Hepatocyte (in vitro differentiated cells): ENCODE data around the gene LIN7C. TPM values are rescaled to one million over a fixed set of nuclear protein-coding genes. Genes with fewer than 3 reads are reported as not detected.

Experiments
- DNase-seq: peaks from one replicate; pipeline ENCODE4 v3.0.0-alpha.2; 2016; ENCODE audit warnings: low spot score
- H2AFZ ChIP-seq: fragments of 200-600 bp; sonication (generic); 2 replicates; pipeline ENCODE4 v1.6.0; 2016; ENCODE audit warnings: antibody characterized with exemption, mild to moderate bottlenecking
- H3K27ac ChIP-seq: fragments of 200-600 bp; sonication (generic); 2 replicates; pipeline ENCODE4 v1.5.1; 2016; ENCODE audit warnings: mild to moderate bottlenecking
- H3K27me3 ChIP-seq: fragments of 200-600 bp; sonication (generic); 2 replicates; pipeline ENCODE4 v1.6.1; 2016
- H3K36me3 ChIP-seq: fragments of 200-600 bp; sonication (generic); replicated peaks from 2 replicates; pipeline ENCODE4 v1.5.1; 2016; ENCODE audit warnings: low read depth; ENCODE audit not compliant: insufficient read depth
- H3K4me1 ChIP-seq: fragments of 200-600 bp; sonication (generic); 2 replicates; pipeline ENCODE4 v1.5.1; 2016; ENCODE audit warnings: mild to moderate bottlenecking, moderate library complexity; ENCODE audit not compliant: insufficient read depth
- H3K4me2 ChIP-seq: fragments of 200-600 bp; sonication (generic); 2 replicates; pipeline ENCODE4 v1.6.0; 2016
- H3K4me3 ChIP-seq: fragments of 200-600 bp; sonication (generic); 2 replicates; pipeline ENCODE4 v1.5.1; 2016; ENCODE audit warnings: mild to moderate bottlenecking
- H3K79me2 ChIP-seq: fragments of 200-600 bp; sonication (generic); 2 replicates; pipeline ENCODE4 v1.6.0; 2017; ENCODE audit warnings: mild to moderate bottlenecking
- H3K9me2 ChIP-seq: fragments of 200-600 bp; sonication (generic); replicated peaks from 2 replicates; pipeline ENCODE4 v1.6.0; 2017; ENCODE audit warnings: mild to moderate bottlenecking; ENCODE audit not compliant: insufficient read depth
- H3K9me3 ChIP-seq: fragments of 200-600 bp; sonication (generic); 2 replicates; pipeline ENCODE4 v1.5.1; 2016; ENCODE audit warnings: low read depth, mild to moderate bottlenecking
- H4K20me1 ChIP-seq: fragments of 200-600 bp; sonication (generic); 2 replicates; pipeline ENCODE4 v1.6.0; 2016; ENCODE audit warnings: mild to moderate bottlenecking; ENCODE audit not compliant: insufficient read depth, poor library complexity, severe bottlenecking
- EZH2 ChIP-seq: fragments of 200-600 bp; sonication (generic); IDR thresholded peaks from 2 replicates; pipeline ENCODE4 v1.6.1; 2016; ENCODE audit warnings: antibody characterized with exemption, mild to moderate bottlenecking, borderline replicate concordance
- EZH2phosphoT487 ChIP-seq: fragments of 200-600 bp; sonication (generic); IDR thresholded peaks from one replicate; pipeline ENCODE4 v1.6.1; 2018; ENCODE audit warnings: antibody characterized with exemption, mild to moderate bottlenecking, low read depth, moderate library complexity; ENCODE audit not compliant: unreplicated experiment, severe bottlenecking
- WGBS: methylation state at CpG from one replicate; pipeline ENCODE4 v1.1.6; 2016; ENCODE audit warnings: low lambda C conversion rate; ENCODE audit errors: missing lambda C conversion rate; 5-methylcytosine and 5-hydroxymethylcytosine counted together
- polyA plus RNA-seq: library from polyadenylated mRNA; unstranded; fragments of >200 nt; fragmentation: Nextera tagmentation; extraction: Ambion mirVana; gene quantifications from 2 replicates; pipeline ENCODE4 v1.2.1, GENCODE V29; 2016
- total RNA-seq: library from RNA; depleted of rRNA; stranded (reverse); fragments of >200 nt; gene quantifications from 2 replicates; pipeline ENCODE4 v1.2.3, GENCODE V29; 2014
- TF ChIP-seq, protein P1 (sequence below): fragments of 200-600 bp; sonication (generic); IDR thresholded peaks from 2 replicates; pipeline ENCODE4 v1.5.1; 2016; ENCODE audit warnings: antibody characterized with exemption, mild to moderate bottlenecking; ENCODE audit not compliant: poor library complexity

The LIN7C gene
- total and polyA plus RNA-seq, 2 experiments from 2014 or later: 22.4 to 55.5 TPM

DNA sequence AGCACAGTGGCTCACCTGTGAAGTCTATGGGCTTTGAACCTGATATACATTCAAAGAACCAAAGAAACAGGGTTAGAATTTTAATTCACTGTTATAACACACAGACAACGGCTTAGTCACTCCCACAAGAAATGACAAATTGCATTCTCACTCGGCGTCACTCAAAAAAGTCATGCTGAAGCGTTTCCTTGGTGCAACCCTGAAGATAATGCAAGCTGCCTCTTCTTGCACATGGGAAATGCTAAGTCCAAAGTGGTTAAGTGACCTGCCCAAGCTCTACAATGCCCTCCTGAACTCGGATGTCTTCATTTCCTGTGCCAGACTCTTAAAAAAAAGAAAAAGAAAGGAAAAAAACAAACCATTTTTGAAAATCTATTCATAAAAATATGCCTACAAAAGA, 44.0 kb downstream of the LIN7C start:
- 93% methylated on average over 5 of the region's 5 CpGs for WGBS
- peak overlapping the region; percentile 86 for H3K27ac ChIP-seq
- peaks cover 10% of the 10 kb centered on the region for H4K20me1 ChIP-seq
- no peaks in the 10 kb centered on the region for H3K9me3 ChIP-seq
- peaks cover 97% of the 10 kb centered on the region for H3K79me2 ChIP-seq
- TF ChIP-seq, protein P1, sequence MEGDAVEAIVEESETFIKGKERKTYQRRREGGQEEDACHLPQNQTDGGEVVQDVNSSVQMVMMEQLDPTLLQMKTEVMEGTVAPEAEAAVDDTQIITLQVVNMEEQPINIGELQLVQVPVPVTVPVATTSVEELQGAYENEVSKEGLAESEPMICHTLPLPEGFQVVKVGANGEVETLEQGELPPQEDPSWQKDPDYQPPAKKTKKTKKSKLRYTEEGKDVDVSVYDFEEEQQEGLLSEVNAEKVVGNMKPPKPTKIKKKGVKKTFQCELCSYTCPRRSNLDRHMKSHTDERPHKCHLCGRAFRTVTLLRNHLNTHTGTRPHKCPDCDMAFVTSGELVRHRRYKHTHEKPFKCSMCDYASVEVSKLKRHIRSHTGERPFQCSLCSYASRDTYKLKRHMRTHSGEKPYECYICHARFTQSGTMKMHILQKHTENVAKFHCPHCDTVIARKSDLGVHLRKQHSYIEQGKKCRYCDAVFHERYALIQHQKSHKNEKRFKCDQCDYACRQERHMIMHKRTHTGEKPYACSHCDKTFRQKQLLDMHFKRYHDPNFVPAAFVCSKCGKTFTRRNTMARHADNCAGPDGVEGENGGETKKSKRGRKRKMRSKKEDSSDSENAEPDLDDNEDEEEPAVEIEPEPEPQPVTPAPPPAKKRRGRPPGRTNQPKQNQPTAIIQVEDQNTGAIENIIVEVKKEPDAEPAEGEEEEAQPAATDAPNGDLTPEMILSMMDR: no peak
- no peaks in the 10 kb centered on the region for H3K36me3 ChIP-seq
- H3K9me2 ChIP-seq: no peaks in the 10 kb centered on the region
- H3K4me3 ChIP-seq: no peak overlapping the region
- no peak overlapping the region for H2AFZ ChIP-seq
- no peak for DNase-seq
- H3K4me2 ChIP-seq: no peak overlapping the region
- H3K4me1 ChIP-seq: peaks cover 28% of the 10 kb centered on the region
- H3K27me3 ChIP-seq: no peaks in the 10 kb centered on the region

DNA sequence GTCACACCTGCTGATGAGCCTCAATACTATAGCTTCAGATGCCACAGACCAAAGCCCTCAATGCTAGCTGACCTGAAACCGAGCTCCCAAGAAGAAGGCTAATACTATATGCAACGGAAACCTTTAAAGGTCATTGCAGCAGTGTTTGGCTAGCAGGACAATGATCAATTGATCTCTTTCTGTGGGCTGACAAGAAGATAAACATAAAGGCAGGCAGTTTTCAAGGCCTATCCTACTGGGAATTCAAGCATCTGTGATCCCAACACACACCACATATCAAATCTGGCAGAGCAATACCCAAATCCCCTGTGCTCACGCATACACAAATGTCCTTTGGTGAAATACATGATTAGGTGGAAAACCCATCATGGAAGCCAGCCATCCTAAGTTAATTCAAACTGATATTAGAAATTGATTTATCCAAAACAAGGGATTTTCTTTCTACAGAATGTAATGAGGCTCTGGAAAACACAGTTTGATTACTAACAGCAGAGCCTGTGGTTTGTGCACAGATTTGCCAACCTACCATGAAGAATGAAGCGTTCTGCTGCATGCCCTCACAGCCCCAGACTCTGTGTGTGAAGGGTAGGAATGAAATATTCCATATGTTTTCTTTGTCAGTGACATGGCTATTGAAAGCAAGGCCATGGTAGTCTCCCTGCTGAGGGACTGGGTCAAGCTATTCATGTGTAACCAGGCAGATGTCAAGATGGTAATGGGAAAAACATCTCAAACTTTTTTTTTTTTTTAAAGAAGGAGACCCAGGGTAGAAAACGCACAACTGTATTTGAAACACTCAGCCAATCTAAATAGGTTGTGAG, 46.2 kb downstream of the LIN7C start:
- Histone ChIP-seq H3K27ac (no peak overlapping the region), H2AFZ (no peak overlapping the region), H3K36me3 (no peaks in the 10 kb centered on the region), H3K4me2 (no peak overlapping the region), H3K79me2 (peaks cover 94% of the 10 kb centered on the region), H3K9me3 (no peaks in the 10 kb centered on the region), H3K4me1 (peaks cover 40% of the 10 kb centered on the region), H4K20me1 (peaks cover 13% of the 10 kb centered on the region), H3K9me2 (no peaks in the 10 kb centered on the region), H3K27me3 (no peaks in the 10 kb centered on the region), H3K4me3 (no peak overlapping the region)
- no peak for DNase-seq
- TF ChIP-seq EZH2phosphoT487 (no peak), EZH2 (no peak)
- TF ChIP-seq, protein P1: no peak
- 78% methylated on average over 5 of the region's 5 CpGs for WGBS

DNA sequence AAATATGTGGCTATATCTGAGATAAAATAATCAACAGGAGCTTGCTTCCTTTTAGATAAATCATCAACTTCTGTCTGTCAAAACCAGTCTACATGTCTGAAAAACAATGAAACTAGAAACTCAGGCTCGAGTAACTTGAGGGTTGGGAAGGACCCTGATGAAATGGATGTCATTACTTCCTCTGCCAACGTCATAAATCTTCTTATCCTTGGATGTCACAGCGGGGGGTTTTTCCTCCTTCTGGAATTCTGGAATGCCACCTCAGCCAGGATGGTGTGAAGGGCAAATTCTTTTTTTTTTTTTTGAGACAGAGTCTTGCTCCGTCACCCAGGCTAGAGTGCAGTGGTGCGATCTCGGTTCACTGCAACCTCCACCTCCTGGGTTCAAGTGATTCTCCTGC, 47.4 kb downstream of the LIN7C start:
- Histone ChIP-seq H4K20me1 (peaks cover 9% of the 10 kb centered on the region), H3K79me2 (peaks cover 96% of the 10 kb centered on the region), H3K36me3 (no peaks in the 10 kb centered on the region), H3K4me1 (peaks cover 36% of the 10 kb centered on the region), H3K27ac (no peak overlapping the region), H3K9me3 (no peaks in the 10 kb centered on the region), H3K27me3 (no peaks in the 10 kb centered on the region), H3K9me2 (no peaks in the 10 kb centered on the region), H3K4me3 (no peak overlapping the region), H3K4me2 (no peak overlapping the region), H2AFZ (no peak overlapping the region)
- WGBS: 83% methylated on average over 6 of the region's 6 CpGs
- TF ChIP-seq EZH2phosphoT487 (no peak), EZH2 (no peak)
- TF ChIP-seq, protein P1: no peak
- DNase-seq: no peak
